HG02938 (cell line): ENCODE results near the gene AOAH.

Source experiments
- ATAC-seq: cut with Tn5 transposase; IDR thresholded peaks from one replicate; pipeline ENCODE4 v1.9.1; 2021; ENCODE audit warnings: mild to moderate bottlenecking, moderate library complexity; ENCODE audit not compliant: unreplicated experiment

The AOAH gene, protein sequence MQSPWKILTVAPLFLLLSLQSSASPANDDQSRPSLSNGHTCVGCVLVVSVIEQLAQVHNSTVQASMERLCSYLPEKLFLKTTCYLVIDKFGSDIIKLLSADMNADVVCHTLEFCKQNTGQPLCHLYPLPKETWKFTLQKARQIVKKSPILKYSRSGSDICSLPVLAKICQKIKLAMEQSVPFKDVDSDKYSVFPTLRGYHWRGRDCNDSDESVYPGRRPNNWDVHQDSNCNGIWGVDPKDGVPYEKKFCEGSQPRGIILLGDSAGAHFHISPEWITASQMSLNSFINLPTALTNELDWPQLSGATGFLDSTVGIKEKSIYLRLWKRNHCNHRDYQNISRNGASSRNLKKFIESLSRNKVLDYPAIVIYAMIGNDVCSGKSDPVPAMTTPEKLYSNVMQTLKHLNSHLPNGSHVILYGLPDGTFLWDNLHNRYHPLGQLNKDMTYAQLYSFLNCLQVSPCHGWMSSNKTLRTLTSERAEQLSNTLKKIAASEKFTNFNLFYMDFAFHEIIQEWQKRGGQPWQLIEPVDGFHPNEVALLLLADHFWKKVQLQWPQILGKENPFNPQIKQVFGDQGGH

DNA sequence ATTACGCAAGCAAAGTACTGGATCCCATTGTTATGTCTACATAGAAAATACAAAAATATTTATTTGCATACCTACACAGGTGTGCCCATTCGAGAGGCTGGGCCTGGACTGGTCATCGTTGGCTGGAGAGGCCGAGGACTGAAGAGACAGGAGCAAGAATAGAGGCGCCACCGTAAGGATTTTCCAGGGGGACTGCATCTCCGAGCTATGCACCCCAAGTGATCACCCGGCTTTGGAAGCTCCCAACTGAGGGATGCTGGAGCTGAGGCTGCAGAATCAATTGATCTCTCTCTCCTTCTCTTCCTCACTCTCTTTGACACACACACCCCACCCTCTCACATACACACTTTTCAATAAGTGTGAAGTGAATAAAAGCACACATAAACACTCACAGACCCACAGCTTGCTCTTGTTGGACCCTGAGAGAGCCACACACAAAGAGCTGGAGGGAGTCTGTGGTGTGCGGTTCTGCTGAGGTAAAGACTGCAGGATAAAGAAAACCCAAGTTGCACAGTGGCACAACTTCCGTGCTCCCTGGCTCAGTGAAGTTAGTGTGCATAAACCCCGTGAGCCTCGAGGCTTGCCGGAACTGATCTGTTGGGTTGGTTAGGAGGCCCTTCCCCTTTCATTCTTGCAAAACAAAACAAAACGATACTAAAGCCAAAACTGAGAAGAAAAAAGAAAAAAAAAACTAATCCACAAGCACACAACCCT is at the start of gene AOAH:
Gene AOAH (minus strand): TSS at position 544 of the 714 bp plus-strand sequence. CDS start 346 bp downstream, at position 198.
- peak; percentile 93 for ATAC-seq

DNA sequence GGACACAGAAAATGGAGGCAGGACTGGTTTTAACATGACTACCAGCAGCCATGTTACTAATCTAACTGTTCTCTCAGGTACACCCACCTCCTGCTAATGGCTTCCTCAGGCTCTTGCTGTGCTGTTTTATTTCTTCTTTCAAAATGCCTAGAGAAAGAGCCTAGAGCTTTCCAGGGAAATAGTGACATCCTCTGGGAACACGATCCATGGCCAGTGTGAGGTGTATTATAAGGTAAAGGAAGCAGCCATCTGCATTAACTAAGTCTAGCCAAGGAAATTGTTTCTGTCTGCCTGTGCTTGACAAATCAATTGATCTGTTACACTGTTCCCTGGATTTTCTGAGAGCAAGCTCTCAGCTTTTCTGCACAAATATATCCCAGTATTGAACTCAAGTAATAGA is 42.2 kb upstream of the AOAH start:
- no peak for ATAC-seq

DNA sequence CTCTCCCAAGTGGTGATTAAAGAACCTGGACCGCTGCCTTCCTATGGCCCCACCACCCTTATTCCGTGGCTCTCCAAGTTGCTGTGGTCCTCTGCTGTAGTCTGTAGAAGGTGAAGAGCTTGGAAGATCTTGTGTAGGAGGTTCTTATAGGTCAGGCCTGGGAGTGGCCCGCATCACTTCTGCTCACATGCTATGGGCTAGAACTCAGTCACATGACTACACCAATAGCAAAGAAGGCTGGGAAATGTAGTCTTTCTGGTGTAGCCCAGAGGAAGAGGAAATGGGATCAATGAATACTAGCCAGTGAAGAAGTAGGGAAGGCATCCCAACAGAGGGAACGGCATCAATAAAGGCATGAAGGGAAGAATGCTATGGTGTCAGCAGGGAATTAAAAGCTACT is 41.3 kb upstream of the AOAH start:
- ATAC-seq = no peak

DNA sequence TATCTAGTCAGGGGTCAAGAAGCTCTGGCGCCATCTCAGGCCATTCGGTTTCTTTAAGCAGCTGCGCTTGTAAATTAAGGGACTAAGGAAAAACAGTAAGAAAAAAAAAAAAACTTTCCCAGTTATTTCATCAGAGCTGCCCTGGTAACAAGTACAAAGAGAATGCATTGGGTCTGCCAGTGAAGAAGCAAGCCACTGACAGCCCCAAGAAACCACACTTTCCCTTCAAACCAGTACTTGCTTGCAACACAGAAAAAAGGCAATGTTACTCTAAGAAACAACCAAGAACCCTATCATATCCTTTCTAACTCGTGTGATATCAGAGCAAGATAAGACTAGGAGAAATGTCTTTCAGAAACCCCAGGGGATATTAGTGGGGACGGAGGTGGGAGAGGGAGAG is 40.6 kb upstream of the AOAH start:
- no peak for ATAC-seq

DNA sequence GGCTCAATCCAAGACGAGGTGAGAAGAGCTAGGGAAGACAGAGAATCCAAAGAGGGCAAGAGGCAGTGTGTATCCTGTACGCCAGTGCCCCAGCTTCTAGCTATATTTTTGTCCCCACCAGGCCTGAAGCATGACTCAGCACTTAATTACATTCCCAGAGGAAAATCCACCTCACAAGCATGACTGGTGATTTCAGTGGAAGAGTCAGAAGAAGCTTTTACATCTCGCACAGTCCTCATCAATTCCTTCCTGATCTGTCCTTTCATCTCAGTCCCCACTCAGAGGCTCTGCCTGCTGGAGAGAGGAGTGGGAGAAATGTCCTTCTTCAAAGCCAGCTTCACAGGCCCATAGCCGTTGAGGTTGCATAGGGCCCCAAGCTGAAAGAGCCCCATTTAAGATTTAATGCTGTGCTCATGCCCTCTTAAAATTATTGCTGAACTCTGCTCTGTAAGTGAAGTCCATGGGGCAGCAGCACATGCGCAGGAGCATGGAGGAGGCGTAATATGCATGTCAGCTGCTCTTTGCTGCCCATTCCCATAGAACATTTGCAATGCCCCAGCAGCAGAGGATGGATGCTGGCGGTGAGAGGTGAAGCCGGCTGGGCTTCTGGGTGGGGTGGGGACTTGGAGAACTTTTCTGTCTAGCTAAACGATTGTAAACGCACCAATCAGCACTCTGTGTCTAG is 39.0 kb upstream of the AOAH start:
- no peak for ATAC-seq

DNA sequence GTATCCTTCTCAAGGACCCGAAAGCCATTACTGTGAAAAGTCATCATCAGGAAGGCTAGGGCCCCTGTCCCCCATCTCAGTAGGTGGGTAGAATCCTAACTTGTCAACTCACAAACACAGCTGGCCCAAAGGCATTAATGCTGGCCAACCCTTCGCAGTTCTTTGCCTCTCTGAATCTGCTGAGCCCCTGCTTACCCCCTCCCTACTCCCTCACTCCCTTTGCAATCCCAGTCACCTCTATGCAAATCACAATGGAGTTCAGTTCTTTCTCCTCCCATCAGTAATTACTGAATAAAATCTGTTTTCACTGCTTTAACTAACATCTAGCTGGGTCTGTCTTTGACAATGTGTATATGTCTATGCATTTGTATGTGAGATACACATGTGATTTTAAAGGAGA is 38.1 kb upstream of the AOAH start:
- ATAC-seq = no peak

DNA sequence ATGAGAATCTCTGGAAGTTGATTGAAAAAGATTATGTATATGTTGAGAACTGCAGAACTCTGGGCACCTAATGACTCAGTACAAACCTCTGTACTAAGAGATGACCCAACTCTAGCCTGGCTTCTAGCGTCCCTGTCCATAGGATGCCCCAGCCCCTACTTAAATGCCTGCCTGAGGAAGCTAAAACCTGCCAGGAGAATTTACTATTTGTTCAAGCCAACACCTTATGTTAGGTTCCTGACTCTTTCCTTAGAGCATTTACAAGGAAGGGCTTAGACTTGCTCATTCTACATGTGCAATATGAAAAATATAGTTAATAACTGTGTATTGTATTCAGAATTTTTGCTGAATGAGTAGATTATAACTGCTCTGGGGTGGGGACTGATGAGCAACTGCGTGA is 37.5 kb upstream of the AOAH start:
- no peak for ATAC-seq

DNA sequence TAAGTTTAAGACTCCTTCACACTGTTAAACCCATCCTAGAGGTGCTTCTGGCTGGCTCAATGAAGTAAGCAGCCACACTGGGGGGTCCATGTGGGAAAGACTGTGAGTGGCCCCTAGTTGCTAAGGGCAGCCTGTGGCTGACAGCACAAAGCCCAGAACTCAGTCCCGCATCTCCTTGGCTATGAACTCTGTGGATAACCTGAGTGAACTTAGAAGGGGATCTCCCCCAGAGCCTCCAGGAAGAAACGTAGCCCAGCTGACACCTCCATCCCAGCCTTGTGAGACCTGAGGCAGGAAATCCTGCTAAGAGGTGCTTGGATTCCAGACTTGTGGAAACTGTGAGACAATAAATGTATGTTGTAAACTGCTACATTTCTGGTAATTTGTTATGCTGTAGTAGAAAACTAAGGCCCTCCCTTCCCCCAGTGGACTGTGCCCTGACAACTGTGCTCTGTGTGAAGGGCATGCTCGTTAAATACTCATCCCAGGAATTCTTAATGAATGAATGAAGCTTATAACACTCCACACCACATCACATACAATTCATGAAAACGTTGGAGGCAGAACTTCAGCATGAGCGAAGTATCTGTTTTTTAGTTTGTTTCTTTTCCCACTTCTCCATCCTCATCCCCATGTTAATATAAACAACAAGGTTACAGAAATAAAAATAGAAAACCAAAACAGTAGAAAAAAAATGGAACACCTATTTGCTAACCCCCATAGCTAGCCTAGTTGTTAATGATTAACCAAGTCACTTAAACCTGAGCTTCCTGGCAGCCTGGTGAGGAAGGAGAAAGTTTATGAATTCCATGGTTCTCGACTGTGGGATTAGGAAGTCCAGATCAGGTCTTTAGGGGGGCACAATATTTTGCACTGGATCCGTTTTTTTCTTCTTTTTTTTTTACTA is 36.8 kb upstream of the AOAH start:
- no peak for ATAC-seq

DNA sequence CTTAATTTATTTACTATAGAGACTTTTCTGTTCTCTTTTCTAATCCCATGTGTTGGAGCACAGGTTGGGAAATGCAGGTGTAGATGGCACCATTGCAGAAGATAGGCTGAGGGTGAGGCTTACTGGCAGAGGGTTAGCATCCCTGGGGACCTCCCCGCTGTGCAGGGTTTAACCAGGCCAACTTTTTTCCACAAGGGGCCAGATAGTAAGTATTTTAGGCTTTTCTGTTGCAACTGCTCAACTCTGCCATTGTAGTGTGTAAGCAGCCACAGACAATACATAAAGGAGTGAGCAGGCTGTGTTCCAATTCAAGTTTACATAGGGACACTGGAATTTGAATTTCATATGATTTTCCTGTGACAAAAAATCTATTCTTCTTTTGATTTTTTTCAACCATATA is 34.6 kb upstream of the AOAH start:
- ATAC-seq = no peak

DNA sequence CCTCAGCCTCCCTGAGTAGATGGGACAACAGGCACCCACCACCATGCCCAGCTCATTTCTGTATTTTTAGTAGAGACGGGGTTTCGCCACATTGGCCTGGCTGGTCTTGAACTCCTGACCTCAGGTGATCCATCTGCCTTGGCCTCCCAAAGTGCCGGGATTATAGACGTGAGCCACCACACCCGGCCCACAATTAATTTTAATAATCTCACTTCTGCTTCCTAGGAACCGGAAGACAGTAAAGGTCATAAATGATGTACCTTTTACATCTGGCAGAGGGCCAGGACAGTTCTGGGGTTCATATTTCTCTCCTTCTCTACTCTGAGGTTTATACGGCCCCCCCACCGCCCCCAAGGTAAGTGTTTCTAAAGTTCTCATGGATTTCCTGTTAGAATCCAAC is 31.2 kb upstream of the AOAH start:
- ATAC-seq = no peak

DNA sequence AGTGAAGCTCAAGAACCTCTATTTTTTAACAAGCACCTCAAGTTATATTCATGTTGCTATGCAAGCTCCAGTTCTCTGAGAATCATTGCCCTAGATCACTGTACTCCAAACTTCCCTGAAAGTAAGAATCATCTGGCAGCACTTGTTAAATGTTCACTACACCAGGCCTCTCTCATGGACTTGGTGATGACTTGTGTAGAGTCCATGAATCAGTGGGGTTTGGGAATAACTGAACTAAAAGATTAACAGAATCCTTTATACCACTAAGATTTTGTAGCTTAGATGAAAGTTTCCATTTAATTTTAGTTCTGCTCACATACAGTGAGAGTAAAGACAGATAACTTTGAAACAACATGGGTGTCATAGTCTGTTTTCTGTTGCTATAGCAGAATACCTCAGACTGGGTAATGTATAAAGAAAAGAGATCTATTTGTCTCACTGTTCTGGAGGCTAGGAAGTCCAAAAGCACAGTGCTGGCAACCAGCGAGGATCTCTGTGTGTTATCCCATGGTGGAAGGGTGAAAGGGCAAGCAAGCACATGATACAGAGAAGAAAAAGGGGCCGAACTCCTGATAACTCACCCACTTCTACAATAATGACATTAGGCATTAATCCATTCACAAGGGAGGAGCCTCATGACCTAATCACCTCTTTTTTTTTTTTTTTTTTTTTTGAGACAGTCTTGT is 27.9 kb upstream of the AOAH start:
- ATAC-seq = no peak

DNA sequence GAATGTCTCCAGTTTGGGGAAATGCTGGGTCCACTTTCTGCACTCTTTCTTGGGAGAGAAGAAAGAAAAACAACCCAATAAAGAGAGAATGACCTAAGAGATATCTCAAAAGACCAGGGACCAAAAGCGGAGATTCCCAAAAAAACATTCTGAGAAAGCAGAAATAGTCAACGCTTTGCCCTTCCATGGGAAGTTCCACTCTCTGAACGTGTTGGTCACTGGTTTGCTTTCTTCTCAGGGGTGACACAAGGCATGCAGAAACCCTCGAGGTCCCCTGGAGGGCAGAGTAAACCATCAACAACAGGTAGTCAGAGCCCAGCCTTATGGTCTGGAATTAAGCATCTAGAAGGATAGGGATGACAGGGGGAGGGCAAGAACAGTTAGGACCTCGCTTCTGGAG is 26.2 kb upstream of the AOAH start:
- no peak for ATAC-seq

DNA sequence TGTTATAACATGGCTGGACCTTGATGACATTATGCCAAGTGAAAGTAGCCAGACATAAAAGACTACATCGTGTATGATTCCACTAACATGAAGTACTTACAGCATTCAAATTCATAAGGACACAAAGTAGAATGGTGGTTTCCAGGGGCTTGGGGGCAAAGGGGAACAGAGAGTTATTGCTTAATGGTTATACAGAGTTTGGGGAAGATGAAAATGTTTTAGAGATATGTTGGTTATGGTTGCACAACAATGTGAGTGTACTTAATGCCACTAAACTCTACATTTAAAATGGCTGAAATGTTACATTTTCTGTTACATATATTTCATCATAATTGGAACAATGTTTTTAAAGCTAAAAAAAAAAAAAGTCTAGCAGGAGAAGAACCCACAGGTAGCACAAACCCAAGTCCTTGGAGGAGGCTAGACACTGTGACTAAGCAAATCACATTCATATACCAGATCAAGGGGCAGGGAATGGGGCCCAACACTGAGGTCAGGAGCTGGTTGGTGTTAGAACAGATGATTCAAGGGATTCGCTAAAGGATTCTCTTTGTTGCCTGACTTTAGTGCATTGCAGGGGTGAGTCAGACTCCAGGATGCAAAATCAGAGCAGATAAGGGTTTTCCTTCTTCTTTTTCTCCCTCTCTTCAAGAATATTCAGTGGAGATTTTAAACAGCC is 25.1 kb upstream of the AOAH start:
- no peak for ATAC-seq

DNA sequence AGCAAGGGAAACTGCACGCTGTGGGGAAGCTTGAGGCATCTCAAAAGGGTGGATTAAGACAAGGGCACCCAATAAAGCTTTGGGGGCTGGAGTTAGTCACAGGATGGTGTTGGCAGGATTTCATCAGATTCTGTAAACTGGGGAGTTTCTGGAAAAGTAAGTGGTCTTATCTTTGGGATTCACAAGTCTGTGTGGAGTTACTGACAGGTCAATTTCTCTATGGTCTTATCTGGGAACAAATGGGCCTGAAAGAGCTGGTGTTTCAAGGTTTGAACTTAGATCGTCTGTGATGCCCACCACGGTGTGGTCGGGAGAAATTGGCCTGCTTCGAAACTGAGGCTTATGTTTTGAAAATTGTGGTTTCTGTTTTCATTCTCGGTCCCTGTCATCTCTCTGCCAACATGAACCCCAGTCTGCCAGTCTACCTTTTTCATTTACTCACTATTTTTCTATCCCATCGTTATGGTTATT is 23.8 kb upstream of the AOAH start:
- no peak for ATAC-seq

DNA sequence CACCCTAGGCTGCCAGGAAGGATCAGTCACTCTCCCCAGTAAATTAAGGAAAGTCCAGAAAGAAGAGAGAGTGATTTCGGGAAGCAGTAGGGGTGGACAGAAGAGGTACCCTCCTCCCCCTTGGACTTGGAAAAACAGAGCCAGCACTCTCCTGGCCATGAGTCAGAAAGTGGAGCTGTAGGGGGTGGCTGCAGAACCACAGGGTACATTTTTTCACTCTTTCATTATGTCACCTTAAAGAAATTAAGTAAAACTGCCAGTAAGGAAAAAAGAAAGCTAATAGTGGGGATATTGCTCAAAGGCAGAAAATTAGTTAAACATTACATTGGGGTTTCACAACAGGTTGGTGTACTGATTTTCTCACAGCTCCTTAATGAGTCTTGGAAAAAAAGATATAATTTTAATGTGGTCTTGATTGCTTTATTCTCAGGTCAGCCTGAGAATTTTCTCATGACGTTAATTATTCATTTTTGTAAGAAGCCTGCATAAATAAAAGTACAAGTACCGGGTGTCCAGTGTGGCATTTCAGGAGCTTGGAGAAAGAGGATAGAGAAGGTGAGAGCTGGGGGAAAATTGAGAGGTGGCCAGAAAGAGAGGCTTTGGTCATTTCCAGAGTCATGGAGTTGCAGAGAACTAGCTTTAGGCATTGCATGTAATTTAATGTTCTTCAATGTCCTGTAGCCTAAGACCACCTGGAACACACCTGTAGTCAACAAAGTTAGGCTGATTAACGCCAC is 23.2 kb upstream of the AOAH start:
- no peak for ATAC-seq

DNA sequence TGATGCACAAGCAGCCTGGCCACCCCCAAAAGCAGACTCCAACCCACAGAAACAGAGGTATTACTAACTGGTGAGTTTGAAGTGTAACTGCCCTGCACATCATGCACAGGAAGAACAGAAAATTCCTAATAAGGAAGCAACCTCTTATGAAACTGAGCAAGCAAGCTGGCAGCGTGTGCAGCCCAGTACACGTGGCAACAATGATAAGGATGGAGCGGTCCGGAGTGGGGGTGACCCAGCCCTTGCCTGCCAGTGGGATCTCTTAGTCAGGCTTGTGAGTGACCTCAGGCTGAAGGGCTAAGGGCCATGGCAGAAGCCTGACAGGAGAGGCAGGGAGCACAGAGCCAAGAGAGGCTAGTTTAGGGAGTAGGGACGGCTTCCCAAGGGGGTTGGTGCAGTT is 22.1 kb upstream of the AOAH start:
- no peak for ATAC-seq

DNA sequence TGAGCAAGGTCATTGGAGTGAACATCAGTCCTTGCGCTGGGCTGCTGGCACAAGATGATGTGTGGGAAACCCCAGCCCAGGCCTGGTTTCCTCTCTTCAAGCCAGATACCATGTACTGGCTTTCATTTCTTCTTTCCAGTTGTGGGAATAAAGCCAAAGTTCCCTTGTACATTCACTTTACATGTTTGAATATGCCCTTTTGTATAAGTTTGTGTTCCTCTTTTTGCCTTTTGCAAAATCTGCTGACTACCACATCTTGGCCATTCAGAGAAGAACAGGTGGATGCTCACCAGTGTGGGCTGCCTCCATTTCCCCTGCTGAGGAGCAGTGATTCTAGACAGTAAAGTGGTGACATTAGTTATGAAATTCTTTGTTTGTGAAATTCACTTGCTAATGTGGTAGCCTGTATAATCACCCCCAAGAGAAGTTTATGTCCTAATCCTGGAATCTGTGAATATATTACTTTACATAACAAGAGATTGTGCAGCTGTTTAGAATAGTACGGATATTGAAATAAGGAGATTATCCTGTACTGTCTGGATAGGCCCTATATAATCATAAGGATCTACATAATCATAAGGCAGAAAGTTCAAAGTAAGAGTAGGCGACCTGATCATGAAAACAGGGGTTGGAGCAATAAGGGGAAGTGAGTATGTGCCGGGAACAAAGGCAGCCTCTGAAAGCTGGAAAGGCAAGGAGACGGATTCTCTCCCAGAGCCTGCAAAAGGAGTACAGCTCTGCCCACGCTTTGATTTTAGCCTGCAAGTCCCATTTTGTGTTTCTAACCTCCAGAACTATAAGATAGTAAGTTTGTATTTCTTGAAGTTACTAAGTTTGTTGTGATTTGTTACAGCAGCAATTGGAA is 18.8 kb upstream of the AOAH start:
- ATAC-seq = no peak

DNA sequence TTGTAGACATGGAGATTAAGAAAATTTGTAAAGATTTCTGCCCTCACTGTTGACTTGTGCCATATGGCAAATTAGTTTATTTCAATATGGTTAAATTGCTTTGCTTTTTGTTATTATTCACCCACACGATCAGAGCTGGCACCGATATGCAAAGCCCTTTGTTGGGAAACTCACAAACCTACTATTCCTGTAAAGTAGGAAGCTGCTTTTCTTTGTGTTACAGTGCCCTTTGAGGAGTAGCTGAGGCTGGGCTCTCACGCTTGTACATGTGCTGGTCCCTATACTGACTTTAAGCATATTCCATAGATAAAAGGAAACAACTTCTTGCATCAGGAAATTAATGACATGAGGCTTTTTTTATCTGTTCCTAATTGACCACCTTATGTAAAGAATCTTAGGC is 17.6 kb upstream of the AOAH start:
- no peak for ATAC-seq
